ENCODE measurements around the gene YAE1.

The YAE1 gene

DNA sequence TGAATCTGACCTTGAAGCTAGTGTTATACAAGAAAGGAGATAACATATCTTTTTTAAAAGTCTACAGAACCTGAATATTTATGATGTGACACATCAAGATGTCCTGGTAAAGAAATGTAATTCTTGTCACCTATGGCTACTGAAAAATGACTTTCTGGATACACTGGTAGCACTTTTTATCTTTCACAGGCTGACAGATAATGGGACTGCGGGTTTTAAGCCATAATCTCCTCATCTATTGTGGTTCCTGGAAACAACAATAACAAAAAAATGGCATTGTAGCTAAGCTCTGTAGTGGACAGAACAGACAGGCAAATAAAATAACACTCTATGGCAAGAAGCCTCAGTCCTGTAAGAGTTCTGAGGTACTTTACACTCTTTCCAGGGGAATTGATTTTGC, 31.6 kb upstream of the YAE1 start:
- Histone ChIP-seq H4K91ac (ENCODE audit: low read length) (no peak overlapping the region), H3K9me3 (ENCODE audit: control insufficient read depth, low read length) (no peaks in the 10 kb centered on the region), H4K8ac (ENCODE audit: low read length) (no peak overlapping the region), H2BK5ac (ENCODE audit: low read depth, low read length, poor library complexity, severe bottlenecking) (no peak overlapping the region), H2BK15ac (ENCODE audit: low read depth, poor library complexity, severe bottlenecking) (no peak overlapping the region), H3K4me3 (ENCODE audit: insufficient read depth in 1 of 2, low read depth in 1 of 2, low read length in 2 of 2) (no peak overlapping the region), H3K79me1 (replicated peaks; ENCODE audit: low read length, poor library complexity, severe bottlenecking) (no peaks in the 10 kb centered on the region), H3K4ac (ENCODE audit: low read depth in 1 of 2, low read length in 2 of 2) (no peak overlapping the region), H3K4me1 (ENCODE audit: control insufficient read depth, insufficient read depth, low read depth, low read length) (no peaks in the 10 kb centered on the region), H2BK120ac (ENCODE audit: low read depth, low read length) (no peak overlapping the region), H3K9ac (ENCODE audit: low read length) (no peak overlapping the region), H3K27ac (ENCODE audit: low read length, poor library complexity, severe bottlenecking) (no peak overlapping the region), H3K18ac (ENCODE audit: low read depth in 1 of 2, low read length in 2 of 2) (no peak overlapping the region), H3K4me2 (ENCODE audit: low read length, poor library complexity, severe bottlenecking) (no peak overlapping the region), H3K14ac (ENCODE audit: low read length in 2 of 2) (no peak overlapping the region), H3K23ac (ENCODE audit: low read length in 2 of 2) (no peak overlapping the region), H2AK5ac (ENCODE audit: low read length, severe bottlenecking) (no peak overlapping the region), H2AFZ (ENCODE audit: low read depth, low read length) (no peak overlapping the region), H3K27me3 (ENCODE audit: control insufficient read depth in 1 of 2, insufficient read depth in 1 of 2, low read length in 2 of 2) (peaks cover 10 to 34% of the 10 kb centered on the region in 2 experiments), H2BK12ac (ENCODE audit: low read length in 2 of 2) (no peak overlapping the region), H3K36me3 (ENCODE audit: control insufficient read depth in 1 of 2, insufficient read depth in 2 of 2, low read depth in 1 of 2, low read length in 2 of 2) (no peaks in the 10 kb centered on the region)
- DNase-seq, result no peak
- WGBS, result no CpG with 5 or more reads among the region's 1 CpG

DNA sequence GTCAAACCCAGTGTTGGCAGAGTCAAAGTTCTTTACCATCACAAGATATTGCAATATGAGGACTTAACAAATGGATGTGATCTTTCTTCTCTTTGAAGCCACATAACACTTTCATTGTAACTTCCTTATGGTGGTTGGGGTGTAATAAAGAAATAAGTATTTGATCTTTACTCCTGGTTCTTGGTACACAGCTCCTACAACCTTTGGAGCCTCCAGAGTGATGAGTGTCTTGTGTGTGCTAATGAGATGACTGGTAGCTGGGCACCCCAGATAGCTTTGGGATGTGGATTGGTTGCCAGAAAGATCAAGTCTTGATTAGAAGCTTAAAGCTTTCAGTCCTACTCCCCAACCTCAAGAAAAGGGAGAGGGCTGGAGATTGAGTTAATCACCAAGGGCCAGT, 31.1 kb upstream of the YAE1 start:
- Histone ChIP-seq H2BK120ac (ENCODE audit: low read depth, low read length) (no peak overlapping the region), H4K8ac (ENCODE audit: low read length) (no peak overlapping the region), H2BK12ac (ENCODE audit: low read length in 2 of 2) (no peak overlapping the region)

DNA sequence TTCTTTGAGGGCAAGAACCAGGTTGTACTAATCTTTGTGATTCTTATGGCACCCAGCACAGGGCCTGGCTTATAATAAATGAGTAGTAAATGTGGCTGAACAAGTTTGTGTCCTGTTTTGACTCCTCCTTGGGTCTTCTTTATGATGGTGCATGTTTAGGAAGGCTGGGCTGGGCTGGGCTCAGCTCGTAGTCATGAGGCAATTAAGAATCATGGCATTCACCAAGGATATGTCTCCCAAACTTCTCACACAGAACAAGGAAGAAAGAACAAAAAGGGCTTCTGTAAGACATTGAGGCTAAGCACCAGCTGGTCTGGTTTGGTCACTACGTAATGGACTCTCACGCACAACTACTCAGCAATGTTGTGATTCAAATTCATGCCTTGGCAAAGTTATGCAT, 30.5 kb upstream of the YAE1 start:
- Histone ChIP-seq H3K27ac (ENCODE audit: low read length, poor library complexity, severe bottlenecking) (no peak overlapping the region), H3K4ac (ENCODE audit: low read depth in 1 of 2, low read length in 2 of 2) (no peak overlapping the region), H3K4me2 (ENCODE audit: low read length, poor library complexity, severe bottlenecking) (no peak overlapping the region), H3K23ac (ENCODE audit: low read length in 2 of 2) (no peak overlapping the region), H3K14ac (ENCODE audit: low read length in 2 of 2) (no peak overlapping the region), H3K9ac (ENCODE audit: low read length) (no peak overlapping the region), H4K91ac (ENCODE audit: low read length) (no peak overlapping the region), H3K36me3 (ENCODE audit: control insufficient read depth in 1 of 2, insufficient read depth in 2 of 2, low read depth in 1 of 2, low read length in 2 of 2) (no peaks in the 10 kb centered on the region), H4K8ac (ENCODE audit: low read length) (no peak overlapping the region), H3K18ac (ENCODE audit: low read depth in 1 of 2, low read length in 2 of 2) (no peak overlapping the region), H3K27me3 (ENCODE audit: control insufficient read depth in 1 of 2, insufficient read depth in 1 of 2, low read length in 2 of 2) (peaks cover 4 to 32% of the 10 kb centered on the region in 2 experiments), H2BK5ac (ENCODE audit: low read depth, low read length, poor library complexity, severe bottlenecking) (no peak overlapping the region), H2AK5ac (ENCODE audit: low read length, severe bottlenecking) (no peak overlapping the region), H3K4me1 (ENCODE audit: control insufficient read depth, insufficient read depth, low read depth, low read length) (no peaks in the 10 kb centered on the region), H2BK15ac (ENCODE audit: low read depth, poor library complexity, severe bottlenecking) (no peak overlapping the region), H2AFZ (ENCODE audit: low read depth, low read length) (no peak overlapping the region), H2BK12ac (ENCODE audit: low read length in 2 of 2) (no peak overlapping the region), H3K79me1 (replicated peaks; ENCODE audit: low read length, poor library complexity, severe bottlenecking) (no peaks in the 10 kb centered on the region), H3K9me3 (ENCODE audit: control insufficient read depth, low read length) (no peaks in the 10 kb centered on the region), H2BK120ac (ENCODE audit: low read depth, low read length) (no peak overlapping the region), H3K4me3 (ENCODE audit: insufficient read depth in 1 of 2, low read depth in 1 of 2, low read length in 2 of 2) (no peak overlapping the region)
- no peak for DNase-seq
- WGBS, result 94% methylated on average over 3 of the region's 3 CpGs

More for the DNA sequence above, 31.1 kb upstream of the YAE1 start:
- no peak overlapping the region for H3K23ac ChIP-seq (ENCODE audit: low read length in 2 of 2)
- H3K9ac ChIP-seq (ENCODE audit: low read length), result no peak overlapping the region
- no peak overlapping the region for H3K18ac ChIP-seq (ENCODE audit: low read depth in 1 of 2, low read length in 2 of 2)
- peaks cover 10 to 34% of the 10 kb centered on the region in 2 experiments for H3K27me3 ChIP-seq (ENCODE audit: control insufficient read depth in 1 of 2, insufficient read depth in 1 of 2, low read length in 2 of 2)
- no peak overlapping the region for H2AK5ac ChIP-seq (ENCODE audit: low read length, severe bottlenecking)
- H3K4ac ChIP-seq (ENCODE audit: low read depth in 1 of 2, low read length in 2 of 2), result no peak overlapping the region
- H3K4me2 ChIP-seq (ENCODE audit: low read length, poor library complexity, severe bottlenecking), result no peak overlapping the region
- no peak overlapping the region for H3K27ac ChIP-seq (ENCODE audit: low read length, poor library complexity, severe bottlenecking)
- DNase-seq, result no peak
- no peak overlapping the region for H2BK5ac ChIP-seq (ENCODE audit: low read depth, low read length, poor library complexity, severe bottlenecking)
- H3K4me3 ChIP-seq (ENCODE audit: insufficient read depth in 1 of 2, low read depth in 1 of 2, low read length in 2 of 2), result no peak overlapping the region
- H3K36me3 ChIP-seq (ENCODE audit: control insufficient read depth in 1 of 2, insufficient read depth in 2 of 2, low read depth in 1 of 2, low read length in 2 of 2), result no peaks in the 10 kb centered on the region
- no peaks in the 10 kb centered on the region for H3K4me1 ChIP-seq (ENCODE audit: control insufficient read depth, insufficient read depth, low read depth, low read length)
- no peaks in the 10 kb centered on the region for H3K9me3 ChIP-seq (ENCODE audit: control insufficient read depth, low read length)
- no peak overlapping the region for H3K14ac ChIP-seq (ENCODE audit: low read length in 2 of 2)
- H3K79me1 ChIP-seq (replicated peaks; ENCODE audit: low read length, poor library complexity, severe bottlenecking), result no peaks in the 10 kb centered on the region
- H4K91ac ChIP-seq (ENCODE audit: low read length), result no peak overlapping the region
- no peak overlapping the region for H2BK15ac ChIP-seq (ENCODE audit: low read depth, poor library complexity, severe bottlenecking)
- no peak overlapping the region for H2AFZ ChIP-seq (ENCODE audit: low read depth, low read length)

DNA sequence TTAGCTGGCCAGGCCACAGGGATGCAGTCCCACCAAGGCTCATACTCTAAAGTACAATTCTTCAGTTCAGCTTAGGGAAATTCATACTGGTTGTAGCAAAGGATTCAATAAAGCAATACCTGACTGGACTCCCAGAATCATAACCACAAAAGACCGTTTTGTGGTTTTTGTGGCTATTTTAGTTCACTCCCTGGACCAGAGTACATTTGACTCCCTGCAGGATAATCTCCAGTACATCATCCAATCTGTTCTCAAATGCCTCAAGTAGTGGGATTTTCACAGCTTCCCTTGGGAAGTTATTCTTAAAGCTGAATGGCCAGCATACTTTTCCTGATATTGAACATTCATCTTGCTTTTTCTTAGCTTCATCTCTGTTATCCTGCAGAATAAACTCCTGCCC, 29.3 kb upstream of the YAE1 start:
- no peak overlapping the region for H2AFZ ChIP-seq (ENCODE audit: low read depth, low read length)
- no peak overlapping the region for H4K8ac ChIP-seq (ENCODE audit: low read length)
- no peak for DNase-seq
- H3K27me3 ChIP-seq (ENCODE audit: control insufficient read depth in 1 of 2, insufficient read depth in 1 of 2, low read length in 2 of 2), result peaks cover 4 to 22% of the 10 kb centered on the region in 2 experiments
- no peaks in the 10 kb centered on the region for H3K79me1 ChIP-seq (replicated peaks; ENCODE audit: low read length, poor library complexity, severe bottlenecking)
- no peak overlapping the region for H2BK5ac ChIP-seq (ENCODE audit: low read depth, low read length, poor library complexity, severe bottlenecking)
- H3K4me3 ChIP-seq (ENCODE audit: insufficient read depth in 1 of 2, low read depth in 1 of 2, low read length in 2 of 2), result no peak overlapping the region
- no peak overlapping the region for H2BK12ac ChIP-seq (ENCODE audit: low read length in 2 of 2)
- H3K27ac ChIP-seq (ENCODE audit: low read length, poor library complexity, severe bottlenecking), result no peak overlapping the region
- H3K23ac ChIP-seq (ENCODE audit: low read length in 2 of 2), result no peak overlapping the region
- 37% methylated on average over 1 of the region's 1 CpG for WGBS
- no peak overlapping the region for H2BK120ac ChIP-seq (ENCODE audit: low read depth, low read length)
- H3K4ac ChIP-seq (ENCODE audit: low read depth in 1 of 2, low read length in 2 of 2), result no peak overlapping the region
- H3K4me2 ChIP-seq (ENCODE audit: low read length, poor library complexity, severe bottlenecking), result no peak overlapping the region
- no peak overlapping the region for H3K18ac ChIP-seq (ENCODE audit: low read depth in 1 of 2, low read length in 2 of 2)
- no peak overlapping the region for H4K91ac ChIP-seq (ENCODE audit: low read length)
- H3K9me3 ChIP-seq (ENCODE audit: control insufficient read depth, low read length), result no peaks in the 10 kb centered on the region
- H3K14ac ChIP-seq (ENCODE audit: low read length in 2 of 2), result no peak overlapping the region
- no peaks in the 10 kb centered on the region for H3K36me3 ChIP-seq (ENCODE audit: control insufficient read depth in 1 of 2, insufficient read depth in 2 of 2, low read depth in 1 of 2, low read length in 2 of 2)
- H2AK5ac ChIP-seq (ENCODE audit: low read length, severe bottlenecking), result no peak overlapping the region
- H3K4me1 ChIP-seq (ENCODE audit: control insufficient read depth, insufficient read depth, low read depth, low read length), result no peaks in the 10 kb centered on the region
- no peak overlapping the region for H3K9ac ChIP-seq (ENCODE audit: low read length)
- no peak overlapping the region for H2BK15ac ChIP-seq (ENCODE audit: low read depth, poor library complexity, severe bottlenecking)

Measured in mesenchymal stem cell (in vitro differentiated cells and primary cell).